Heart right ventricle (tissue), 16 donors: ENCODE measurements around the gene CCNB1. TPM values are rescaled to one million over a fixed set of nuclear protein-coding genes. Genes with fewer than 3 reads are reported as not detected.

Source experiments
- ATAC-seq, 8 donors: fragments of 200-7000 bp; cut with Tn5 transposase; one replicate each; pipeline ENCODE4 v1.9.1; 2020; ENCODE audit warnings: mild to moderate bottlenecking in 8 of 8, moderate library complexity in 8 of 8, moderate number of reproducible peaks in 1 of 8
- DNase-seq, 2 donors: peaks; one replicate each; pipeline ENCODE4 v3.0.0-alpha.2; 2020
- H3K27ac ChIP-seq, 10 donors: fragments of 200-600 bp; sonication (generic) in 2 of 10; one replicate each; pipeline versions ENCODE4 v1.5.0 to v1.8.0; 2020 to 2022; ENCODE audit warnings: mild to moderate bottlenecking in 3 of 10
- H3K27me3 ChIP-seq, 7 donors: fragments of 200-600 bp; one replicate each; pipeline ENCODE4 v1.8.0; 2021 to 2022; ENCODE audit warnings: mild to moderate bottlenecking in 2 of 7
- H3K36me3 ChIP-seq, 9 donors: fragments of 200-600 bp; sonication (generic) in 1 of 9; one replicate each; pipeline versions ENCODE4 v1.5.0 to v1.8.0; 2020 to 2022; ENCODE audit warnings: mild to moderate bottlenecking in 2 of 9
- H3K4me1 ChIP-seq, 9 donors: fragments of 200-600 bp; sonication (generic) in 1 of 9; one replicate each; pipeline versions ENCODE4 v1.5.0 to v1.8.0; 2020 to 2022; ENCODE audit warnings: mild to moderate bottlenecking in 4 of 9
- H3K4me3 ChIP-seq, 10 donors: fragments of 200-600 bp; sonication (generic) in 2 of 10; one replicate each; pipeline versions ENCODE4 v1.5.0 to v1.8.0; 2020 to 2022; ENCODE audit warnings: mild to moderate bottlenecking in 7 of 10, moderate library complexity in 2 of 10
- H3K9me3 ChIP-seq, 11 donors: fragments of 200-600 bp in 10 of 11; sonication (generic) in 2 of 11; one replicate each; pipeline versions ENCODE4 v1.5.0 to v1.8.0; 2013 to 2022; ENCODE audit warnings: mild to moderate bottlenecking in 2 of 11, control low read depth in 1 of 11, moderate library complexity in 1 of 11
- CTCF ChIP-seq, 9 donors: fragments of 200-600 bp; sonication (generic) in 2 of 9; IDR thresholded peaks; one replicate each; pipeline versions ENCODE4 v1.5.0 to v1.8.0; 2021 to 2022; ENCODE audit warnings: antibody characterized with exemption in 9 of 9, mild to moderate bottlenecking in 5 of 9, moderate library complexity in 1 of 9
- WGBS, 2 donors: extraction: QIAGEN DNeasy Blood & Tissue Kit; methylation state at CpG; one replicate each; pipeline ENCODE4 v1.1.7; 2013; ENCODE audit warnings: inconsistent platforms in 1 of 2; 5-methylcytosine and 5-hydroxymethylcytosine counted together
- intact Hi-C, 10 donors: fragments of 100-400 bp; cut with DNase I; formaldehyde crosslinking; loops; one replicate each; pipeline versions ENCODE4 v1.11.1 to v1.14.2; 2022
- polyA plus RNA-seq, 2 donors: library from polyadenylated mRNA; stranded (reverse); fragments of 200-250 nt; gene quantifications; one replicate each; pipeline ENCODE4 v1.2.3, GENCODE V29; 2013
- total RNA-seq, 10 donors: library from RNA; stranded (reverse); fragmentation: NEBNext Ultra II Directional in 3 of 10; extraction: Animal tissue kit (Norgen Biotek cat#: 25700) in 3 of 10; gene quantifications; one replicate each; pipeline versions ENCODE4 v1.2.1 to v1.2.4, GENCODE V29; 2021 to 2023
- donor health status: Arrhythmogenic right ventricular cardiomyopathy.
- donor health status: ischemic (EF 13 %, LVEDD 7.1; RV severe dilation, severe dysfunction).
- donor health status: healthy with polysubstance abuse.
- donor health status: DM: no; HTN: yes; CAD: no.
- donor health status: DM: no; HTN: no; CAD: no.
- donor health status: ischemic (EF 25% LVEDD 6.9; RV normal size, moderate dysfunction).
- donor health status: ischemic (EF 25% LVEDD 5.7; RV mildly dilated, moderate dysfunction).
- donor health status: healthy.
- donor health status: DM: yes; HTN: yes; CAD: no.
- donor health status: Ischemic cardiomyopathy.
- donor health status: ischemic (EF 35%, LVEDD 5.7; RV mildly dilated, moderate dysfunction).
- donor health status: nonischemic (EF 11% LVEDD 7.7; RV severe dilation, severe dysfunction).
- donor health status: DM: yes; HTN: yes; CAD: no.
- donor health status: PGD.
- donor health status: ischemic (EF 29% LVEDD 5.4; RV normal size, mild dysfunction).
- donor health status: nonischemic (EF 23%, LVEDD 6.1; RV moderate dilation, normal function).

The CCNB1 gene
- total and polyA plus RNA-seq, 12 donors: 1.7 to 17.6 (median 3.2) TPM

DNA sequence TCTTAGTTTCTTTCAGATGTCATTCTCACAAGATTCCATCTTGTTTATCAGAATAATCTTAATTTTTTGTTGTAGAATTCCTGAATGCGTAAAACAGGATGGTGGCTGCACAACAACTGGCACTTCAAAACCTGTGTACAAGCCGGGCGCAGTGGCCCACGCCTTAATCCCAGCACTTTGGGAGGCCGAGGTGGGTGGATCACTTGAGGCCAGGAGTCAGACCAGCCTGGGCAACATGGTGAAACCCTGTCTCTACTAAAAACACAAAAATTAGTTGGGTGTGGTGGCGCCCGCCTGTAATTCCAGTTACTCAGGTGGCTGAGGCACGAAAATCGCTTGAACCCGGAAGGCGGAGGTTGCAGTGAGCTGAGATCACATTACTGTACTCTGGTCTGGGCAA lies 10.5 kb upstream of the CCNB1 start:
- Histone ChIP-seq H3K27me3 (no peaks in the 10 kb centered on the region), H3K27ac (no peak overlapping the region), H3K36me3 (no peaks in the 10 kb centered on the region), H3K9me3 (no peaks in the 10 kb centered on the region), H3K4me3 (no peak overlapping the region), H3K4me1 (no peaks in the 10 kb centered on the region)
- DNase-seq (no peak), ATAC-seq (no peak)
- intact Hi-C loops: no loop called here
- no peak for TF ChIP-seq CTCF (IDR thresholded peaks at IDR 0.05)
- 95 to 98% methylated on average over 11 of the region's 11 CpGs for WGBS, 2 donors

DNA sequence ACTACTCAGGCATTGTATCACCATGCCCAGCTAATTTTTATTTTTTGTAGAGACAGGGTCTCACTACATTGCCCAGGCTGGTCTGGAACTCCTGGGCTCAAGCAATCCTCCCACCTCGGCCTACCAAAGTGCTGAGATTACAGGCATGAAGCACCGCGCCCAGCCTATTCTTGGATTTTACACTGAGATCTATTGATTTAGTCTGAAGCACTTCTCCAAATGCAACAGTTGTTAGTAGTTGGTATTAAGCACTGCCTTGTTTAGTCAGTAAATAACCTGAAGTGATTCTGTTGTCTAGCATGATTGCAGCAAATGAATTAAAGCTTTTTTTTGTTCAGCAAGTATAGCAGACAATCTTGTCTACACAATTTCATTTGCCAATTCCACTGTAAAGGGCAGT lies 8.9 kb upstream of the CCNB1 start:
- Histone ChIP-seq H3K27me3 (no peaks in the 10 kb centered on the region), H3K9me3 (peaks cover 0 to 3% (median 0%) of the 10 kb centered on the region in 11 donors), H3K4me3 (no peak overlapping the region), H3K36me3 (no peaks in the 10 kb centered on the region), H3K27ac (no peak overlapping the region), H3K4me1 (no peaks in the 10 kb centered on the region)
- intact Hi-C loops: no loop called here
- no peak for DNase-seq
- no peak for ATAC-seq
- TF ChIP-seq CTCF (IDR thresholded peaks at IDR 0.05): no peak
- 94% methylated on average over 3 of the region's 3 CpGs for WGBS, 2 donors

GRCh38 chr5:69160651-69161050 lies 6.3 kb upstream of the CCNB1 start:
- intact Hi-C loops: loop anchor here in 4 of 10 donors (10.0 kb wide), 4 partner anchors 46 to 174 kb away; partner anchors contain the start of genes CCDC125 (in 1 of the 4) and CDK7 (in 1 of the 4)
- no peak for ATAC-seq
- H3K4me3 ChIP-seq: no peak overlapping the region
- no peaks in the 10 kb centered on the region for H3K4me1 ChIP-seq
- H3K27ac ChIP-seq: no peak overlapping the region
- 86 to 89% methylated on average over 16 of the region's 16 CpGs for WGBS, 2 donors
- no peaks in the 10 kb centered on the region for H3K36me3 ChIP-seq
- no peak for DNase-seq
- no peaks in the 10 kb centered on the region for H3K27me3 ChIP-seq
- H3K9me3 ChIP-seq: peaks cover 0 to 3% (median 0%) of the 10 kb centered on the region in 11 donors
- TF ChIP-seq CTCF (IDR thresholded peaks at IDR 0.05): no peak

DNA sequence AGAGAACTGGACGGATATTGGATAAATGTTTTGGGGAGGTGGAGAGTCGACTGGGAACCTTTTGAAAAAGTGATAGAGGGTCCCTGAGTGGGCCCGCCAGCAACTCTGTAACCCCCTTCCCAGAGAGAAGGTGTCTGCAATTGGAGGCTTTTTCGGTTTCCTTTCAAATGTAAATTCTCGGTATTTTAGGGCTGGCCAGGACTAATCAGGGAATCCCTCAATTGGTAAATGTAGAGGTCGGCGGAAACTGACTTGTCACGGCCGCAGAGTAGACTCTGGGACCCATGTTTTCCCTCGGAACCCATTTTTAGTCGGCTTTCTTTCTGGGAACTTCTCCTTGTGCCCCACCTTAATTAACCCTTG lies 524 bp downstream of the CCNB1 start:
- DNase-seq: no peak
- no peak for ATAC-seq
- Histone ChIP-seq H3K27me3 (no peaks in the 10 kb centered on the region), H3K4me3 (peak overlapping the region; percentile 47 to 82 (median 68)), H3K9me3 (no peaks in the 10 kb centered on the region), H3K36me3 (peaks cover 0 to 21% (median 0%) of the 10 kb centered on the region in 9 donors), H3K4me1 (peaks cover 3 to 24% (median 10%) of the 10 kb centered on the region in 9 donors), H3K27ac (peak overlapping the region in 3 of 10 donors; percentile 36 to 67 (median 56))
- intact Hi-C loops: loop anchor here in 5 of 10 donors (2.0 to 10.0 kb wide), 8 partner anchors 21 to 167 kb away; partner anchors contain the start of genes CCDC125 (in 2 of the 5), CDK7 (in 2 of the 5) and CENPH (in 1 of the 5)
- TF ChIP-seq CTCF (IDR thresholded peaks at IDR 0.05): no peak
- WGBS, 2 donors: 1 to 2% methylated on average over 11 of the region's 11 CpGs
